OCI-LY3 (cell line): ENCODE data around the gene ATP4B.

Experiments used
- CTCF ChIP-seq: fragments of 200-600, 300-600 bp; sonication (generic); IDR thresholded peaks from 2 replicates; pipeline ENCODE4 v1.5.1; 2014; ENCODE audit warnings: antibody characterized with exemption, low read length, low read depth
- EZH2phosphoT487 ChIP-seq: fragments of 200-600 bp; shearing (Covaris generic); IDR thresholded peaks from 2 replicates; pipeline ENCODE4 v1.6.1; 2018; ENCODE audit warnings: antibody characterized with exemption, mixed run types, low read depth

GRCh38 chr13:113657851-113658741 lies at the start of gene ATP4B:
- TF ChIP-seq CTCF (no peak), EZH2phosphoT487 (no peak)
